Measurements from ENCODE around the gene ZNF536. TPM values are rescaled to one million over a fixed set of nuclear protein-coding genes. Genes with fewer than 3 reads are reported as not detected.

Gene ZNF536
- total RNA-seq, 1 experiment from 2014 or later, result 0.05 TPM

- POLR2A ChIA-PET, result no interaction called here
- Histone ChIP-seq H3K9me3 (ENCODE audit: control insufficient read depth, insufficient read depth, low read depth, low read length) (no peaks in the 10 kb centered on the region), H3K27me3 (ENCODE audit: control insufficient read depth, insufficient read depth, low read length) (peaks cover 9% of the 10 kb centered on the region; the same call in 1 of the 2 replicates), H3K36me3 (ENCODE audit: control insufficient read depth, insufficient read depth, low read length) (no peaks in the 10 kb centered on the region), H3K4me3 (ENCODE audit: low read depth in 2 of 2, low read length in 2 of 2) (no peak overlapping the region), H3K27ac (ENCODE audit: low read length) (no peak overlapping the region), H3K4me1 (ENCODE audit: control insufficient read depth, insufficient read depth, low read length) (no peaks in the 10 kb centered on the region)
- ATAC-seq, result no peak
- no peak for DNase-seq (ENCODE audit: low read depth, low spot score)
- no TSS peak for BruUV-seq (replicated peaks)
- in situ Hi-C loops (cut with HindIII; ENCODE audit: low pct_unique_long_range_greater_than_20kb, low sequenced_read_pairs), result no loop called here
- intact Hi-C loops (cut with micrococcal nuclease; ENCODE audit: unreplicated experiment), result no loop called here
- CTCF ChIA-PET, result no interaction called here
- TF ChIP-seq CTCF (IDR thresholded peaks at IDR 0.05) (no peak), TCF7L2 (IDR thresholded peaks at IDR 0.05; ENCODE audit: low read depth, low read length) (no peak), SIN3A (IDR thresholded peaks at IDR 0.05; ENCODE audit: borderline replicate concordance, insufficient read depth, low read depth, low read length) (no peak), POLR2AphosphoS5 (IDR thresholded peaks at IDR 0.05; ENCODE audit: low read depth, low read length) (no peak)
- TF ChIP-seq, protein P1, sequence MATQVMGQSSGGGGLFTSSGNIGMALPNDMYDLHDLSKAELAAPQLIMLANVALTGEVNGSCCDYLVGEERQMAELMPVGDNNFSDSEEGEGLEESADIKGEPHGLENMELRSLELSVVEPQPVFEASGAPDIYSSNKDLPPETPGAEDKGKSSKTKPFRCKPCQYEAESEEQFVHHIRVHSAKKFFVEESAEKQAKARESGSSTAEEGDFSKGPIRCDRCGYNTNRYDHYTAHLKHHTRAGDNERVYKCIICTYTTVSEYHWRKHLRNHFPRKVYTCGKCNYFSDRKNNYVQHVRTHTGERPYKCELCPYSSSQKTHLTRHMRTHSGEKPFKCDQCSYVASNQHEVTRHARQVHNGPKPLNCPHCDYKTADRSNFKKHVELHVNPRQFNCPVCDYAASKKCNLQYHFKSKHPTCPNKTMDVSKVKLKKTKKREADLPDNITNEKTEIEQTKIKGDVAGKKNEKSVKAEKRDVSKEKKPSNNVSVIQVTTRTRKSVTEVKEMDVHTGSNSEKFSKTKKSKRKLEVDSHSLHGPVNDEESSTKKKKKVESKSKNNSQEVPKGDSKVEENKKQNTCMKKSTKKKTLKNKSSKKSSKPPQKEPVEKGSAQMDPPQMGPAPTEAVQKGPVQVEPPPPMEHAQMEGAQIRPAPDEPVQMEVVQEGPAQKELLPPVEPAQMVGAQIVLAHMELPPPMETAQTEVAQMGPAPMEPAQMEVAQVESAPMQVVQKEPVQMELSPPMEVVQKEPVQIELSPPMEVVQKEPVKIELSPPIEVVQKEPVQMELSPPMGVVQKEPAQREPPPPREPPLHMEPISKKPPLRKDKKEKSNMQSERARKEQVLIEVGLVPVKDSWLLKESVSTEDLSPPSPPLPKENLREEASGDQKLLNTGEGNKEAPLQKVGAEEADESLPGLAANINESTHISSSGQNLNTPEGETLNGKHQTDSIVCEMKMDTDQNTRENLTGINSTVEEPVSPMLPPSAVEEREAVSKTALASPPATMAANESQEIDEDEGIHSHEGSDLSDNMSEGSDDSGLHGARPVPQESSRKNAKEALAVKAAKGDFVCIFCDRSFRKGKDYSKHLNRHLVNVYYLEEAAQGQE (IDR thresholded peaks at IDR 0.05; ENCODE audit: insufficient read depth in 1 of 2, low read depth in 2 of 2, low read length in 1 of 2), result no peak
These were observed 7.8 kb downstream of the ZNF536 start for GRCh38 chr19:30379841-30380610.

DNA sequence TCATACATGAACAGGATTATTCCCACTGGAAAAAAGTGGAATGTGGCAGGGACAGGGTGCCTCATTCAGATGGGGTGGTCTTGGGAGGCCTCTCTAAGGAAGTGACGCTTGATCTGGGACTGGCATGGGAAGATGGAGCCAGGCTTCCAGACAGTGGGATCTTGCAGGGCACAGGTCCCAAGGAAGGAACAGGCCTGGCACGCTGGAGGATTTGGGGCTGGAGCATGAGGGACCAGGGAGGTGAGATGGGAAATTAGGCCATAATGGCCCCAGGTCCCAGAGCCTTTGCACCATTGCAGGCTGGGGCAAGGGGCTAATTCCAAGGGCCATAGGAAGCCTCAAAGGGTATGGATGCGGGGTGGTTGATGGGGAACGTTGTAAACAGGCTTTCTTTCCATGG, 9.2 kb downstream of the ZNF536 start:
- in situ Hi-C loops (cut with HindIII; ENCODE audit: low pct_unique_long_range_greater_than_20kb, low sequenced_read_pairs), result no loop called here

More for the DNA sequence above, 9.2 kb downstream of the ZNF536 start:
- no TSS peak for BruUV-seq (replicated peaks)
- Histone ChIP-seq H3K9me3 (ENCODE audit: control insufficient read depth, insufficient read depth, low read depth, low read length) (no peaks in the 10 kb centered on the region), H3K4me1 (ENCODE audit: control insufficient read depth, insufficient read depth, low read length) (no peaks in the 10 kb centered on the region), H3K27ac (ENCODE audit: low read length) (no peak overlapping the region), H3K4me3 (ENCODE audit: low read depth in 2 of 2, low read length in 2 of 2) (no peak overlapping the region), H3K27me3 (ENCODE audit: control insufficient read depth, insufficient read depth, low read length) (peaks cover 12% of the 10 kb centered on the region; the same call in 1 of the 2 replicates), H3K36me3 (ENCODE audit: control insufficient read depth, insufficient read depth, low read length) (no peaks in the 10 kb centered on the region)
- intact Hi-C loops (cut with micrococcal nuclease; ENCODE audit: unreplicated experiment), result no loop called here
- POLR2A ChIA-PET, result no interaction called here
- no peak for ATAC-seq
- no peak for TF ChIP-seq POLR2AphosphoS5 (IDR thresholded peaks at IDR 0.05; ENCODE audit: low read depth, low read length)
- no peak for TF ChIP-seq CTCF (IDR thresholded peaks at IDR 0.05)
- TF ChIP-seq, protein P1 (IDR thresholded peaks at IDR 0.05; ENCODE audit: insufficient read depth in 1 of 2, low read depth in 2 of 2, low read length in 1 of 2), result no peak
- no peak for TF ChIP-seq SIN3A (IDR thresholded peaks at IDR 0.05; ENCODE audit: borderline replicate concordance, insufficient read depth, low read depth, low read length)
- TF ChIP-seq TCF7L2 (IDR thresholded peaks at IDR 0.05; ENCODE audit: low read depth, low read length), result no peak
- CTCF ChIA-PET, result no interaction called here
- no peak for DNase-seq (ENCODE audit: low read depth, low spot score)
